Muscle of leg (tissue), 11 donors: Measurements from ENCODE around the gene CADM1. TPM values are rescaled to one million over a fixed set of nuclear protein-coding genes. Genes with fewer than 3 reads are reported as not detected.

Source experiments
- DNase-seq: peaks from one replicate; pipeline ENCODE4 v3.0.0; 2013
- H3K27ac ChIP-seq: one replicate; pipeline ENCODE4 v1.5.1; 2013; ENCODE audit warnings: mild to moderate bottlenecking, low read length, control low read depth
- H3K27me3 ChIP-seq: one replicate; pipeline ENCODE4 v1.6.1; 2013; ENCODE audit warnings: low read length; ENCODE audit not compliant: control insufficient read depth, insufficient read depth
- H3K36me3 ChIP-seq: one replicate; pipeline ENCODE4 v1.6.1; 2013; ENCODE audit warnings: low read length; ENCODE audit not compliant: control insufficient read depth, insufficient read depth
- H3K4me1 ChIP-seq: one replicate; pipeline ENCODE4 v1.6.1; 2013; ENCODE audit warnings: low read length; ENCODE audit not compliant: control insufficient read depth, insufficient read depth
- H3K4me3 ChIP-seq: one replicate; pipeline ENCODE4 v1.5.1; 2013; ENCODE audit warnings: low read length, control low read depth
- H3K9me3 ChIP-seq: replicated peaks from 2 replicates; pipeline ENCODE4 v1.6.1; 2013; ENCODE audit warnings: low read depth, low read length; ENCODE audit not compliant: control insufficient read depth
- WGBS: methylation state at CpG from one replicate; pipeline ENCODE4 v1.1.5; 2013; ENCODE audit warnings: missing lambda C conversion rate; ENCODE audit not compliant: insufficient coverage; 5-methylcytosine and 5-hydroxymethylcytosine counted together
- polyA plus RNA-seq, 8 donors: library from polyadenylated mRNA; unstranded; fragments of 120-200 nt; gene quantifications; one replicate each; pipeline versions ENCODE4 v1.2.1 to v1.2.3, GENCODE V29; 2013; ENCODE audit warnings: inconsistent platforms in 1 of 8, low replicate concordance in 1 of 8; ENCODE audit not compliant: insufficient read length in 8 of 8, insufficient read depth in 1 of 8
- total RNA-seq: library from RNA; stranded (reverse); fragments of 120-200 nt; gene quantifications from one replicate; pipeline ENCODE4 v1.2.4, GENCODE V29; 2013

CADM1 gene
- total and polyA plus RNA-seq, 9 donors: 16.8 to 39.6 (median 26.8) TPM

DNA sequence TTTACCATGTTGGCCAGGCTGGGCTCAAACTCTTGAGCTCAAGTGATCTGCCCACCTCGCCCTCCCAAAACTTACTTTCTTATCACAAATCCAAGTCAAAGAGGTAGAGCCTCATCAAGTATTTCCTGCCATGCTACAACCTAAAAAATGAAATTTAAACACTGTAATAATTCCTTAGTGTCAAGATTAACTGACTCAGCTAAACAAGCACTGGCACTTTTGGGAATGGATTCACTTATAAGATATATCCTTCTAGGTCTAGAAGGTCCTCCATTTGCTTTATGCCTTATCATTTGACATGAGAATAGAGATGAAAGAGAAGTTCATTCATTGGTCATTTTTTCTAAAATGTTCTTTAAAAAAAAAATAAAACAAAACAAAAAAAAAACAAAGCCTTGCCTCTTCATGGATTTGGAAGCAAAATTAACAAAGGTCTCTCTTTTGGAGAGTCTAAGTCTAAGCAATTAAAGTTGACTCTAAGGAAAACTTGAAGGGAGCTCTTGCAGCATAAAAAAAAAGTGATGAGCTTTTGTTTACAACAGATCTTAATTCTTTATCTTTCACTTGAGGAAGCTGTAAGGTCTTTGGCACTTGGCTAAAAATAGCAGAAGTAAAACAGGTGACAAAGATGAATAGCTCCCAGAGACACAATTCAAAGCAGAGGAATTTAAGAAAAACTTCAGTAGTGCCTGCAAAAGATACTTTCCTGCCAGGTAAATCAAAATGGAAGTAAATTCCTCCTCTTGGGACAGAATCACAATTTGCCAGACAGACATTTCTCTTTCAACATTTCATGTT, 50.3 kb downstream of the CADM1 start:
- Histone ChIP-seq H3K9me3 (no peaks in the 10 kb centered on the region), H3K27ac (no peak overlapping the region), H3K4me1 (no peaks in the 10 kb centered on the region), H3K4me3 (no peak overlapping the region), H3K36me3 (no peaks in the 10 kb centered on the region), H3K27me3 (no peaks in the 10 kb centered on the region)
- WGBS: 83% methylated on average over 1 of the region's 1 CpG
- no peak for DNase-seq

DNA sequence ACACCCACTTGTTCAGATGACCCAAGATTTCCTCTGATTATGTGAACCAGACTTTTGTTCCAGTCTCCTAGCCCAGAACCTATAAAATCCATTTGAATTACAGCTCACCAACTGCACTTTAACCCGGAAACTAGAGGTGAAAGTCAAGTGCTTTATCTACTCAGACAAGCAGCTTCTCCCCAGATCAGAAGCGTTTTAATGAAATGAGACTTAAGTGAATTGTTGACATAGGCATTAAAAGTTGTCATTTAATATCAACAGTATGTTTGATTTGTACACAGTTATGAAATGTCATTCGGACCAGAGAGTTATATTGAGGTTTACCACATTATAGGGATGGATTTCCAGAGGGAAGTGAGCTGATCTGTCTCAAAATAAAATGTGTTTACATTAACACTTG, 52.0 kb downstream of the CADM1 start:
- no peak overlapping the region for H3K4me3 ChIP-seq
- no peak overlapping the region for H3K27ac ChIP-seq
- H3K36me3 ChIP-seq: no peaks in the 10 kb centered on the region
- H3K4me1 ChIP-seq: no peaks in the 10 kb centered on the region
- H3K27me3 ChIP-seq: no peaks in the 10 kb centered on the region
- no peak for DNase-seq
- WGBS: no CpG with 5 or more reads among the region's 3 CpGs
- H3K9me3 ChIP-seq: peaks cover 8% of the 10 kb centered on the region

DNA sequence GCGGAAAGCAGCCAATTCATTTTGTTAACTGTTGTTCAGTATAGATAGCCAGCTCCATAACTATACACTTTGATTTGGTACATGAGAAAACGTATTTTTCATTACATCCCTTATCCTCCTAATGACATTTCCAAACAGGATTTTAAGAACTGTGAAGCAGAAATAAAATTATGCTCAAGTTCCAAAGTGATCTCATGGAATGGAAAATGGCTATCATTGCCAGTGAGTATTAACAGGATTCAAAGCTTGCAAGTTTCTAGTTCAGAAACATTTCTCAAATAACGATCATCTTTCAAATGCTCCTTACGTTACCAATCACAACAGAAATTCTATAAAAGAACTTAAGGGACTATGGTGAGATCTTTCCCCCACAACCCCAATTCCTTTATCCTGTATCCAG, 53.7 kb downstream of the CADM1 start:
- H3K9me3 ChIP-seq: peaks cover 11% of the 10 kb centered on the region
- peak; percentile 94 for DNase-seq
- H3K27me3 ChIP-seq: no peaks in the 10 kb centered on the region
- no peaks in the 10 kb centered on the region for H3K4me1 ChIP-seq
- no peak overlapping the region for H3K4me3 ChIP-seq
- H3K27ac ChIP-seq: no peak overlapping the region
- 0% methylated on average over 1 of the region's 4 CpGs for WGBS
- no peaks in the 10 kb centered on the region for H3K36me3 ChIP-seq

DNA sequence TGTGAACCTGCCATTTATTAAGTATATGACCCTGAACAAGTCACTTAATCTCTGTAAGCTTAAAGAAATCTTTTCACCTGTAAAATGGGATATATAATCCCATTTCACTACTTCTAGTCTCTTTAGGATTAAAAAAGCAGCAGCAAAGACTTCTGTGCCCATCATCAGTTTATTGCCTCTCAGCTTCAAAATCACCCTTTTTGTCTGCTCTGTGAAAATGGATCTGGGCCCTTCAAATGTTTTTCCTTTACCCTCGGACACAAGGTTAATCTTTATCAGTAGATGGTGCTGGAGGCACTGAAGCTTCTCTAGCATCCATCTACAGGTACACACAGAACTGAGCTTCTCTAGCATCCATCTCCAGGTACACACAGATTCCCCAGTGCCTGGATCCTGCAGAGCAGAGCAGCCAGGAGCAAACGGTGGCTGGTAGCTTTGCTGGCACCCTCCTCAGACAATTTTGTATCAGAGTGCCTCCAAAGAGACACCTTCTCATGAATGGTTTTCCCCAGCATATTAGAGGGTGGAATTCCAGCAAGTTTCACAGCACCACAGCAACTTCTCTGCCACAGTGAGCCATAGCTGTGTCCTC, 56.8 kb downstream of the CADM1 start:
- H3K27ac ChIP-seq: no peak overlapping the region
- no peaks in the 10 kb centered on the region for H3K36me3 ChIP-seq
- no peaks in the 10 kb centered on the region for H3K27me3 ChIP-seq
- DNase-seq: no peak
- peaks cover 11% of the 10 kb centered on the region for H3K9me3 ChIP-seq
- no peak overlapping the region for H3K4me3 ChIP-seq
- no peaks in the 10 kb centered on the region for H3K4me1 ChIP-seq
- no CpG with 5 or more reads among the region's 2 CpGs for WGBS

DNA sequence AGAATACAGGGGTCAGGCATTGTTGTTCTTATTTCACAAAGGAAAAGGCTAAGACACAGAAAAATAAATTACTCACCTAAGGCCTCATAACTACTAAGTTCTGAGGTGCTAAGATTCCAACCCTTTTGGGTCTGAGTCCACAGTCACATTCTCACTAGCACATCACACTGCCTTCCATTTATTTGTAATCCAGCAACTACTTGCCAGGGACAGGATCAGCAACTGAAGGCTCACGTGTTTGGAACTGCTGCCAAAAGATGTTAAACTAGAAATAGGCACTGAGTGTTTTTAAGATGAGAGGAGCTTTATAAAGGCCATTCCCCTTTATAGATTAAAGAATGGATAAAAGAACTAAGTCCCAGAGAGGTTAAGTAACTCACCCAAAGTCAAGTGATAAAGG, 58.0 kb downstream of the CADM1 start:
- no CpG with 5 or more reads among the region's 1 CpG for WGBS
- Histone ChIP-seq H3K36me3 (no peaks in the 10 kb centered on the region), H3K27me3 (no peaks in the 10 kb centered on the region), H3K4me1 (no peaks in the 10 kb centered on the region), H3K27ac (no peak overlapping the region), H3K9me3 (peaks cover 11% of the 10 kb centered on the region), H3K4me3 (no peak overlapping the region)
- DNase-seq: peak; percentile 37

DNA sequence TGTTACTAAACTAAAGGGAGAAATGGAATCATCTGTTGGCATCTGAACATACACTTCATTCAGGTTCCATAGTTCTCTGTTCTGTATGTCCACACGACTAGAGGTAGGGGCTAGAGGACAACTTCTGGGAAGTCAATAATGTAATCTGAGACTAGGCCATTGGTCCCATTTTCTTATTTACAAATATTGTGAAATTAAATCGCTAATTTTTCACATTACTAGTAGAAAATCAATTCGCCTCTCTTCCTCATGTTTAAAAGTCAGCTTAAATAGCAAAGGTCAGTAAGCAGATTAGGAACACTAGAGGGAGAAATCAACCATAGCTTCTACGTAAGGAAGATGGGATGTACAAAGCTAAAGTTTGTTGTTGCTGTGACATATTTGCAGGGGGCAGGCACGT, 59.7 kb downstream of the CADM1 start:
- Histone ChIP-seq H3K4me1 (no peaks in the 10 kb centered on the region), H3K4me3 (no peak overlapping the region), H3K27me3 (no peaks in the 10 kb centered on the region), H3K27ac (no peak overlapping the region), H3K36me3 (no peaks in the 10 kb centered on the region), H3K9me3 (peaks cover 11% of the 10 kb centered on the region)
- WGBS: 50% methylated on average over 1 of the region's 5 CpGs
- no peak for DNase-seq

DNA sequence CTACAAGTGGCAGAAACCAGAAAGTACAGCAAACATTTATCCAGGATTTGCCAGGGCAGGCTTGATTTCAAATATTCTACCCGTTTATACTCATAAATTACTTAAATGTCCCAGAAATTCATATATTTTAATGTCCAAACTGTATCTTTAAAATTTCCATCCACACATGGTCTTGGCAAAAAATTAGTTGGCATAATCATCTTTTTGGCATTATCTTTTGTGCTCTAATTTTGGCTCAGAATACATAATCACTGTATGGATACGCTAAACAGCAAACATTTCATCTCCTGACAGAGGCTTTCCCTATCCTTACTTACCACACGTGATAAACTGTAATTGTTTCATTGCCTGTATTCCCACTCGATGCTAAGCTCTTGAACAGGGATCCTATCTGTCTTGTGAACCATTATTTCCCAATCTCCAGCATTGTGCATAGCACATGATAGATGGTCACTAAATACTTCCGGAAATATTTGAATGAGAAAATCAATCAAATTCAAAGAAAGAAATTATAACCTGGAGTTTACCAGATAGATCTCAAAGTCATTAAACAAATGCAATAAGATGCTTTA, 64.2 kb downstream of the CADM1 start:
- Histone ChIP-seq H3K4me1 (no peaks in the 10 kb centered on the region), H3K4me3 (no peak overlapping the region), H3K9me3 (no peaks in the 10 kb centered on the region), H3K36me3 (no peaks in the 10 kb centered on the region), H3K27ac (no peak overlapping the region), H3K27me3 (no peaks in the 10 kb centered on the region)
- WGBS: 52% methylated on average over 2 of the region's 5 CpGs
- DNase-seq: no peak

DNA sequence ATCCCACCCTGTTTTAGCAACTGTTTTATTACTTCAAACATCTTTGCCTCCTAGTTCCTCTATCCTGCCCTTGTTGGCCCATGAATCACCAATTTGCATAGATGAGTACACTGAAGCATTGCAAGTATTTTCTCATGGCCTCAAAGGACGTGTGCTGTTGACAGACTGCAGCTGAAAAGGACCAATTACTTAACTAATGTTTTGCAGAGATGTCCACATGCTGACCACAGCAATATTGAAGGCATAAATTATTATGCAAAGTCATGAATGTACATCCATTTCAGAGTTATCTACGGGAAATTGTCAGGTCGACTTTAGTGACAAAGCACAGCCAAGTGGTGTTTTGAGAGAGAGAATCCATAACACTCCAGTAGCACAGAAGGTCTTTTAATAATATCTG, 64.8 kb downstream of the CADM1 start:
- no peak for DNase-seq
- no peak overlapping the region for H3K4me3 ChIP-seq
- no peak overlapping the region for H3K27ac ChIP-seq
- WGBS: 75% methylated on average over 1 of the region's 3 CpGs
- H3K36me3 ChIP-seq: no peaks in the 10 kb centered on the region
- H3K27me3 ChIP-seq: no peaks in the 10 kb centered on the region
- no peaks in the 10 kb centered on the region for H3K9me3 ChIP-seq
- no peaks in the 10 kb centered on the region for H3K4me1 ChIP-seq

DNA sequence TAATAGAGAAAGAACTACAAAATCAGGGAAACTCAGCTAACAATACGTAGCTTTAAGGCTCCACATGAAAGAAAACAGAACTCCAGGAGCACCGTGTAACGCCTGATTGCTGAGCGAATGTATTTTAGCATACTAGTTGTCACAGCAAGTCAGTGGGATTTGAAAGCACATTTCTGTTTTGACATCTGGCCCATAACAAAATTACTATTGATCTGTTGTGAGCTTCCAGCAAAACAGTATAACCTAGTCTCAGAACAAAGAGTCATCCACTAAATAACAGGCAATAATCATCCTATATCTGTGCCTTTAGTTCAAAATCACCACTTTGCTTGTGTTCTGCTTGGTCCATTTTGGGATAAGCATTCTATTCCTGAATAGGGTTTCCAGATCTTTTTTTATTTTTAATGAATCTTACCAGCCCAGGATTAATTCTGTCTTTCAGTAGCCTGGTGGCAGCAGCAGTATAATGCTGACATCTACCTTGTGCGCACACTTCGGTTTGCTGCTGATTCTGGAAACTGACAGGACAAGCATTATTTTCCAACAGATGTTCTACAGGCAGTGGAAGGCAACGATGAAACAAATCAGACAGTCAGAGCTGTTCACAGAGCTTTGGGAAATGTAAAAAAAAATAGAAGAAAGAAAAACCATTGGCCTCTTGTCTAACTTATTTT, 66.2 kb downstream of the CADM1 start:
- WGBS: 61% methylated on average over 6 of the region's 7 CpGs
- Histone ChIP-seq H3K4me3 (no peak overlapping the region), H3K9me3 (no peaks in the 10 kb centered on the region), H3K27me3 (no peaks in the 10 kb centered on the region), H3K4me1 (peaks cover 2% of the 10 kb centered on the region), H3K27ac (no peak overlapping the region), H3K36me3 (no peaks in the 10 kb centered on the region)
- DNase-seq: no peak

DNA sequence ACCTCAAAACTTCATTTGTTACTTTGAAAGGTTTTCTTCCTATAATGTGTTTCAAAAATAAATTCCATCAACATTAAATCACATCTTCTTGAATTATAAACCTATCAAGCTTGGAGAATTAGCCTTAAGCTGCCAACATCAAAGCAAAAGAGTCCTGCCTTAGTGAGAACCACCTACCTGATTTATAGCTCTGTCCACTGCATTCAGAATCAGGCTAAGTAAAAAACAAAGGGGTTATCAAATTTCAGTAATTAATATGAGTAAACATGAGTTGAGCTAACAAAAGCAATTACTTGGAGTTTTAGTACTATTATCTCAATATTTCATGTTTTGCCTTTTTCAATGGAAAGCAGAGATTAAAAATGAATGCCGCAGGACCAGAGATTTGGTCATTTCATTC, 73.9 kb downstream of the CADM1 start:
- Histone ChIP-seq H3K9me3 (no peaks in the 10 kb centered on the region), H3K4me3 (no peak overlapping the region), H3K27ac (no peak overlapping the region), H3K4me1 (peaks cover 2% of the 10 kb centered on the region), H3K36me3 (no peaks in the 10 kb centered on the region), H3K27me3 (no peaks in the 10 kb centered on the region)
- no CpG with 5 or more reads among the region's 1 CpG for WGBS
- no peak for DNase-seq
